Renal pelvis (tissue), 4 donors: ENCODE measurements around the gene LAMB2. TPM values are rescaled to one million over a fixed set of nuclear protein-coding genes. Genes with fewer than 3 reads are reported as not detected.
A peak's percentile ranks its signal among the peaks of the same experiment; 100 is the strongest.

Source experiments
- DNase-seq: peaks from one replicate; pipeline ENCODE4 v3.0.0-alpha.2; 2013
- polyA plus RNA-seq, 3 donors: library from polyadenylated mRNA; unstranded; fragments of 120-200 nt; gene quantifications; one replicate each; pipeline ENCODE4 v1.2.1, GENCODE V29; 2013; ENCODE audit not compliant: insufficient read length in 3 of 3

LAMB2 gene
- polyA plus RNA-seq, 3 donors: 397 to 499 (median 414) TPM

GRCh38 chr3:49092938-49093852 is 39.7 kb downstream of the LAMB2 start:
- DNase-seq: peak; percentile 79

GRCh38 chr3:49081429-49081828 is 51.4 kb downstream of the LAMB2 start:
- DNase-seq: no peak

- no peak for DNase-seq
These were observed 53.6 kb downstream of the LAMB2 start for GRCh38 chr3:49079270-49079669.

- DNase-seq: no peak
These were observed 56.2 kb downstream of the LAMB2 start for GRCh38 chr3:49076646-49077045.

GRCh38 chr3:49076116-49076515 is 56.7 kb downstream of the LAMB2 start:
- DNase-seq: no peak

Other genes starting within 250 kb of the LAMB2 start
- 10 to 100 TPM; 18.2 to 21.4 (median 20.8) TPM for gene SLC25A20, start 234.2 kb downstream of the LAMB2 start, polyA plus RNA-seq
- 100 to 1,000 TPM in 1 of 3 donors, 10 to 100 TPM in 2; 65.3 to 111 (median 94.8) TPM for gene ARIH2, start 214.2 kb downstream of the LAMB2 start, polyA plus RNA-seq
- gene P4HTM, start 142.8 kb downstream of the LAMB2 start, polyA plus RNA-seq: 10 to 100 TPM; 53.3 to 55.6 (median 54.8) TPM
- 100 to 1,000 TPM; 211 to 244 (median 231) TPM for gene WDR6, start 125.7 kb downstream of the LAMB2 start, polyA plus RNA-seq
- gene DALRD3, start 114.5 kb downstream of the LAMB2 start, polyA plus RNA-seq: 10 to 100 TPM; 73.0 to 79.2 (median 77.4) TPM
- 10 to 100 TPM; 65.8 to 80.8 (median 73.7) TPM for gene NDUFAF3, start 110.9 kb downstream of the LAMB2 start, polyA plus RNA-seq
- gene IMPDH2, start 103.7 kb downstream of the LAMB2 start, polyA plus RNA-seq: 100 to 1,000 TPM; 219 to 234 (median 233) TPM
- gene QRICH1, start 39.0 kb downstream of the LAMB2 start, polyA plus RNA-seq: 10 to 100 TPM; 78.9 to 87.3 (median 82.2) TPM
- gene QARS1, start 28.3 kb downstream of the LAMB2 start, polyA plus RNA-seq: 100 to 1,000 TPM; 310 to 324 (median 317) TPM
- gene USP19, start 12.2 kb downstream of the LAMB2 start, polyA plus RNA-seq: 10 to 100 TPM; 61.3 to 66.0 (median 61.4) TPM
- 10 to 100 TPM; 21.8 to 30.2 (median 26.8) TPM for gene CCDC71, start 33.3 kb upstream of the LAMB2 start, polyA plus RNA-seq
- 10 to 100 TPM; 43.7 to 45.0 (median 44.1) TPM for gene KLHDC8B, start 38.5 kb upstream of the LAMB2 start, polyA plus RNA-seq
- 10 to 100 TPM in 2 of 3 donors, 1 to 10 TPM in 1; 8.7 to 15.5 (median 14.1) TPM for gene C3orf62, start 144.2 kb upstream of the LAMB2 start, polyA plus RNA-seq
- gene USP4, start 207.0 kb upstream of the LAMB2 start, polyA plus RNA-seq: 10 to 100 TPM; 58.0 to 78.6 (median 65.9) TPM
- 100 to 1,000 TPM; 145 to 187 (median 184) TPM for gene GPX1, start 225.3 kb upstream of the LAMB2 start, polyA plus RNA-seq